CD4-positive, alpha-beta T cell (primary cell): ENCODE measurements around the gene FAM193B. TPM values are rescaled to one million over a fixed set of nuclear protein-coding genes. Genes with fewer than 3 reads are reported as not detected.
A peak's percentile ranks its signal among the peaks of the same experiment; 100 is the strongest.

ENCODE experiments used
- ATAC-seq: fragments of 200-7000 bp; cut with Tn5 transposase; one replicate; pipeline ENCODE4 v1.10.0; 2022; ENCODE audit warnings: mild to moderate bottlenecking; ENCODE audit not compliant: poor library complexity
- CTCF ChIA-PET: fragments of 350-600 bp; sonication (Branson Sonifier 250); formaldehyde crosslinking; loops from one replicate; lab custom pipeline; 2021; ENCODE audit warnings: antibody characterized with exemption, inconsistent platforms; lab: Charles Lee
- POLR2A ChIA-PET: fragments of 350-600 bp; sonication (Branson Sonifier 250); formaldehyde crosslinking; loops from one replicate; lab custom pipeline; 2021; ENCODE audit warnings: antibody characterized with exemption, inconsistent platforms; lab: Charles Lee
- DNase-seq, 14 experiments: peaks; one replicate each; pipeline ENCODE4 v3.0.0-alpha.2; 2013 to 2020; ENCODE audit warnings: mixed read lengths in 2 of 14
- H3K27ac ChIP-seq, 2 donors: one replicate each; pipeline versions ENCODE4 v1.5.1 to v1.7.0; 2013; ENCODE audit warnings: low read length in 2 of 2, low read depth in 1 of 2, mild to moderate bottlenecking in 1 of 2
- H3K27me3 ChIP-seq, 2 experiments: 1 replicate in 1 of 2; 2 replicates in 1 of 2; pipeline versions ENCODE4 v1.6.1 to v1.7.0; 2013; ENCODE audit warnings: low read length in 2 of 2, control low read depth in 1 of 2, mild to moderate bottlenecking in 1 of 2, moderate library complexity in 1 of 2; ENCODE audit not compliant: insufficient read depth in 2 of 2, control insufficient read depth in 1 of 2
- H3K36me3 ChIP-seq: one replicate; pipeline ENCODE4 v1.6.1; 2013; ENCODE audit warnings: low read length, control low read depth; ENCODE audit not compliant: insufficient read depth
- H3K4me1 ChIP-seq: one replicate; pipeline ENCODE4 v1.6.1; 2013; ENCODE audit warnings: low read length, control low read depth; ENCODE audit not compliant: insufficient read depth
- H3K4me3 ChIP-seq: one replicate; pipeline ENCODE4 v1.5.1; 2013; ENCODE audit warnings: mild to moderate bottlenecking, low read length, moderate library complexity
- H3K9me3 ChIP-seq, 2 experiments: 1 replicate in 1 of 2; 2 replicates in 1 of 2; pipeline versions ENCODE4 v1.6.1 to v1.7.0; 2013; ENCODE audit warnings: low read length in 2 of 2, mild to moderate bottlenecking in 2 of 2, control low read depth in 1 of 2, moderate library complexity in 1 of 2; ENCODE audit not compliant: control insufficient read depth in 1 of 2, insufficient read depth in 1 of 2
- H3K27ac Mint-ChIP-seq: one replicate; pipeline ENCODE4 v1.8.0; 2020; ENCODE audit warnings: mixed read lengths
- H3K27me3 Mint-ChIP-seq: one replicate; pipeline ENCODE4 v1.8.0; 2021; ENCODE audit warnings: mixed read lengths
- H3K36me3 Mint-ChIP-seq: one replicate; pipeline ENCODE4 v1.8.0; 2021; ENCODE audit warnings: low read depth, mixed read lengths
- H3K4me1 Mint-ChIP-seq: one replicate; pipeline ENCODE4 v1.8.0; 2021; ENCODE audit warnings: low read depth, mixed read lengths
- H3K4me3 Mint-ChIP-seq: one replicate; pipeline ENCODE4 v1.8.0; 2020; ENCODE audit warnings: mild to moderate bottlenecking, mixed read lengths
- H3K9me3 Mint-ChIP-seq: one replicate; pipeline ENCODE4 v1.8.0; 2020; ENCODE audit warnings: mixed read lengths
- intact Hi-C, 2 experiments: fragments of 100-400 bp; cut with DNase I in 1 of 2; cut with micrococcal nuclease in 1 of 2; formaldehyde crosslinking; loops; one replicate each; pipeline versions ENCODE4 v1.15.1 to v1.9.0; 2023 to 2025; cut with DNase I, micrococcal nuclease
- total RNA-seq, 174 experiments: library from RNA in 2 of 174; stranded (reverse) in 2 of 174; gene quantifications; one replicate each; pipeline ENCODE4 v1.2.3 and lab custom pipeline; 2021 to 2026
- TF ChIP-seq, protein P1 (sequence below): fragments of 200-600 bp; IDR thresholded peaks from one replicate; pipeline ENCODE4 v1.8.0; 2022; ENCODE audit warnings: antibody characterized with exemption, mild to moderate bottlenecking

FAM193B gene
- total RNA-seq, 2 experiments from 2014 or later = 150 to 155 TPM

- Mint-ChIP-seq H3K4me3 (no peak overlapping the region), H3K27ac (no peak overlapping the region), H3K4me1 (peaks cover 7% of the 10 kb centered on the region), H3K9me3 (no peaks in the 10 kb centered on the region), H3K36me3 (peaks cover 48% of the 10 kb centered on the region), H3K27me3 (no peaks in the 10 kb centered on the region)
- Histone ChIP-seq H3K4me3 (no peak overlapping the region), H3K36me3 (peaks cover 52% of the 10 kb centered on the region), H3K27ac (peak overlapping the region in 1 of 2 donors; percentile 52), H3K4me1 (peaks cover 31% of the 10 kb centered on the region), H3K27me3 (no peaks in the 10 kb centered on the region), H3K9me3 (no peaks in the 10 kb centered on the region)
- intact Hi-C loops = no loop called here
- ATAC-seq = no peak
- POLR2A ChIA-PET = no interaction called here
- TF ChIP-seq, protein P1, sequence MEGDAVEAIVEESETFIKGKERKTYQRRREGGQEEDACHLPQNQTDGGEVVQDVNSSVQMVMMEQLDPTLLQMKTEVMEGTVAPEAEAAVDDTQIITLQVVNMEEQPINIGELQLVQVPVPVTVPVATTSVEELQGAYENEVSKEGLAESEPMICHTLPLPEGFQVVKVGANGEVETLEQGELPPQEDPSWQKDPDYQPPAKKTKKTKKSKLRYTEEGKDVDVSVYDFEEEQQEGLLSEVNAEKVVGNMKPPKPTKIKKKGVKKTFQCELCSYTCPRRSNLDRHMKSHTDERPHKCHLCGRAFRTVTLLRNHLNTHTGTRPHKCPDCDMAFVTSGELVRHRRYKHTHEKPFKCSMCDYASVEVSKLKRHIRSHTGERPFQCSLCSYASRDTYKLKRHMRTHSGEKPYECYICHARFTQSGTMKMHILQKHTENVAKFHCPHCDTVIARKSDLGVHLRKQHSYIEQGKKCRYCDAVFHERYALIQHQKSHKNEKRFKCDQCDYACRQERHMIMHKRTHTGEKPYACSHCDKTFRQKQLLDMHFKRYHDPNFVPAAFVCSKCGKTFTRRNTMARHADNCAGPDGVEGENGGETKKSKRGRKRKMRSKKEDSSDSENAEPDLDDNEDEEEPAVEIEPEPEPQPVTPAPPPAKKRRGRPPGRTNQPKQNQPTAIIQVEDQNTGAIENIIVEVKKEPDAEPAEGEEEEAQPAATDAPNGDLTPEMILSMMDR = no peak
- CTCF ChIA-PET = no interaction called here
- peak in 3 of 14 experiments; percentile 20 to 71 (median 61) for DNase-seq
Measured at GRCh38 chr5:177510567-177511053, 43.8 kb downstream of the FAM193B start.

- Mint-ChIP-seq H3K4me3 (no peak overlapping the region), H3K27ac (no peak overlapping the region), H3K4me1 (peaks cover 1% of the 10 kb centered on the region), H3K36me3 (peaks cover 43% of the 10 kb centered on the region), H3K27me3 (no peaks in the 10 kb centered on the region), H3K9me3 (no peaks in the 10 kb centered on the region)
- no peaks in the 10 kb centered on the region for H3K27me3 ChIP-seq
- POLR2A ChIA-PET = no interaction called here
- ATAC-seq (no peak), DNase-seq (no peak)
- no peak overlapping the region for H3K4me3 ChIP-seq
- H3K9me3 ChIP-seq = no peaks in the 10 kb centered on the region
- intact Hi-C loops = no loop called here
- CTCF ChIA-PET = no interaction called here
- H3K4me1 ChIP-seq = peaks cover 26% of the 10 kb centered on the region
- peak overlapping the region in 1 of 2 donors; percentile 40 for H3K27ac ChIP-seq
- TF ChIP-seq, protein P1 = no peak
- H3K36me3 ChIP-seq = peaks cover 46% of the 10 kb centered on the region
Measured at GRCh38 chr5:177509991-177510566, 44.3 kb downstream of the FAM193B start.

DNA sequence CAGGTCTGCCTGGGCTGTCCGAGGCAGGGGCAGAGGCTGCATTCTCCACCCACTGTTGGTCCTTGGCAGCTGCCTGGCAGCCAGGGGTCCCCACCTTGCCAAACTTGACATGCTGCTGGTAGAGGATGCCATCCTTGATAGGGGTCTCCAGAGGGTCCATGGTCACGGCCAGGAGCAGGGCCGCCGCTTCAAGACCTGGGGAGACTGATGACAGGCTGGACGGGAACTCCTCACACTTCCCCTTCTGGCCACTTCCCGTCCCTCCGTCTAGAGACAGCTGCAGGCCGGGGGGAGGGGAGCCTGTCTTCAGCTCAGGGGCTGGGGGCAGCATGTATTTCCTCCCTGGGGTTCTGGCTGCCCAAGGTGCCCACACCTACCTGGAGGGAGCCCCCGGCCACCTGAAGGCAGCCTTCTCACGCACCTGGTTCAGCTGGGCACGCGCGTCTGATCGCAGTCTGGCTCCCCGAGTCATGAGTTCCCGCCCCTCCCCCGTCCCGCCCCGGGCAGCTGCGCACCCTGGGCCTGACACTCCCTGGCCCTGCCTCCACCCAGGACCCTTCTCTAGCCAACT is 44.9 kb downstream of the FAM193B start, which contains the start of gene DOK3:
Gene DOK3 (minus strand): TSS at position 446 of the 571 bp plus-strand sequence. CDS start 286 bp downstream, at position 160.
- no peaks in the 10 kb centered on the region for H3K27me3 Mint-ChIP-seq
- ATAC-seq (no peak), DNase-seq (peak in 2 of 14 experiments; percentile 50 to 51)
- peak within 1 kb of the TSS in 1 of 2 donors; percentile 40 for H3K27ac ChIP-seq
- POLR2A ChIA-PET = interaction anchor here (1.9 kb wide), 1 partner anchor 31 kb away, joined by 5 read pairs; no protein-coding TSS in a partner anchor
- H3K4me1 ChIP-seq = peaks cover 21% of the 10 kb centered on the region
- CTCF ChIA-PET = interaction anchor here (1.0 kb wide), 1 partner anchor 105 kb away, joined by 3 read pairs; no protein-coding TSS in a partner anchor
- H3K36me3 Mint-ChIP-seq = peaks cover 38% of the 10 kb centered on the region
- H3K36me3 ChIP-seq = peaks cover 41% of the 10 kb centered on the region
- no peaks in the 10 kb centered on the region for H3K4me1 Mint-ChIP-seq
- TF ChIP-seq, protein P1 = no peak
- no peak within 1 kb of the TSS for H3K27ac Mint-ChIP-seq
- peak within 1 kb of the TSS; percentile 42 for H3K4me3 ChIP-seq
- no peaks in the 10 kb centered on the region for H3K9me3 Mint-ChIP-seq
- H3K27me3 ChIP-seq = no peaks in the 10 kb centered on the region
- intact Hi-C loops = no loop called here
- H3K4me3 Mint-ChIP-seq = no peak within 1 kb of the TSS
- H3K9me3 ChIP-seq = no peaks in the 10 kb centered on the region
